HG03460 (cell line): Measurements from ENCODE around the gene RTN4.
A peak's percentile ranks its signal among the peaks of the same experiment; 100 is the strongest.
"Not testable (repeated sequence)": the region's sequence is repeated elsewhere in the genome, so short reads cannot be mapped to it uniquely, and the experiment has no call there.

ENCODE experiments used
- ATAC-seq: cut with Tn5 transposase; IDR thresholded peaks from one replicate; pipeline ENCODE4 v1.9.1; 2021; ENCODE audit not compliant: unreplicated experiment

RTN4 gene

DNA sequence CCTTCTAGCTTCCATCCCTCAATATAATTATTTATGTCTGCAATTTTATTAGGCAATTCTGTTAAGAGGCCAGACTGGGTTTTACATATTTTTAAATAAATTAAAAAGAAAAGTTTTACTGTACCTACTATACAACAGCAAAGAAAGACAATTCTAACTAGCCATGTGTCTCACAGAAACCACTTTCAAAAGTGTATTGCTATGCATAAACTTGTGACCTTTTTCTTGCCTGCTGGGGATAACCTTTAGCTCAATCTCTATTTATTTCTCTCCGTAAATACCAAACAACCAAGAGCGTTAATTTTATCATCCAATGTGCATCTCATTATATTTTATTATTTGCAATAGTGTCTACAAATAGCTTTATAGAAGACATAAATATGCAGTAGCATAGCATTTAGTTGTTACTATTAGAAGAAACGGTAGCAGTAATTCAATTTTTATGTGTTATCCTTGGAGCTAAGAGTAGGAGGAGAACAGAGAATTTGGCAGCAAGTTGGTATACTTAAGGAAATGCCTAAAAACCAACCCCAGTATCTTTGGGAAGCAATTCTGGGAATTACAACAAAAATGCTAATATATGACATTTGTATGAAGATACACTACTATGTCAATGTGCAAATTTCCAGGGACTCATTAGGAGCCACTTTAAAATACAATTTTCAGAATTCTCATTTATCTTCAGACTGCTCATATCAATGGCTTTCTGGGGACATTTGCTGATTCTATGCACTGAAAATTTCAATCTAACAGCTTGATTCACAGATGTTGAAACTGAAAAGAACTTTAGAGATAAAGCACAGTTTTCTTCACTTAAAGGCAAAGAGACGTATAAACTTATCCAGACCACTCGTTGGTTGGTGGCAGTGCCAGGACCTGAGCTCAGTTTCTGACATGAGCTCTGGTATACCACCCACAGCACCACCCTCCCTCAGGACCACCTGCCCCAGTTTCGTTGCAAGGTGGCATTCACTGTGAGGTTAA is 23.0 kb upstream of the RTN4 start:
- no peak for ATAC-seq

DNA sequence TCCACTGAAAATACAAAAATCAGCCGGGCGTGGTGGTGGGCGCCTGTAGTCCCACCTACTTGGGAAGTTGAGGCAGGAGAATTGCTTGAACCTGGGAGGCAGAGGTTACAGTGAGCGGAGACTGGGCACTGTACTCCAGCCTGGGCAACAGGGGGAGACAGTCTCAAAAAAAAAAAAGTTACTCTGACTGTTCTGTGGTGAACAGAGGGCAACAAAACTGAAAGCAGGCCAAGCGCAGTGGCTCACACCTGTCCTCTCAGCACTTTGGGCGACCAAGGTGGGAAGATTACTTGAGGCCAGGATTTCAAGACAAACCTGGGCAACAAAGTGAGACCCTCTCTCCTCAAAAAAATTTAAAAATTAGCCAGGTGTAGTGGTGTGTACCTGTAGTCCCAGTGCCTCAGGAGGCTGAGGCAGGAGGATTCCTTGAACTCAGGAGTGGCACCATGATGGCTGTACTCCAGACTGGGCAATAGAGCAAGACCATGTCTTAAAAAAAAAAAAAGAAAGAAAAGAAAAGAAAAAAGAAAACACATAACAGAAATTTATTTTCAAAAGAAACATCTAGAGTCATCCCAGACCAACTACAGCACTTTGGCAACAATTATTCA is 13.6 kb upstream of the RTN4 start:
- no peak for ATAC-seq

GRCh38 chr2:55063226-55063625 is 13.0 kb upstream of the RTN4 start:
- ATAC-seq: no peak

DNA sequence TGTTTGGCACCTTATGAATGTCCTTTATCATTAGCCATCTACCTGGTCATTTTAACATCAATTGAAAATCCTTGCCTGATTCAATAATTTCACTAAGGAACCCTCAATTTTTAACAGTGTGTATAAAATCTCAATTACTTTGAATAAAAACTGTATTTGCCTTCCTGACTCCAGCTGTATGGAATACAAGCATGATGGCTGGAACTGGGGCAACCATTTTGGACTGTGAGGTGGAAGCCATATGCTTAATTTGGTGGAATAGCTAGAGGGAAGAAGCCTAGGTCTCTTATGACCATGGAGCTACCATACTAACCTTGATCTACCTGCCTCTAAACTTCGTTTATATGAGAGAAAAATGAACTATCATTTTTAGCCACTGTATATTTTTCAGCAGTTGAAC is 12.5 kb upstream of the RTN4 start:
- ATAC-seq: no peak

DNA sequence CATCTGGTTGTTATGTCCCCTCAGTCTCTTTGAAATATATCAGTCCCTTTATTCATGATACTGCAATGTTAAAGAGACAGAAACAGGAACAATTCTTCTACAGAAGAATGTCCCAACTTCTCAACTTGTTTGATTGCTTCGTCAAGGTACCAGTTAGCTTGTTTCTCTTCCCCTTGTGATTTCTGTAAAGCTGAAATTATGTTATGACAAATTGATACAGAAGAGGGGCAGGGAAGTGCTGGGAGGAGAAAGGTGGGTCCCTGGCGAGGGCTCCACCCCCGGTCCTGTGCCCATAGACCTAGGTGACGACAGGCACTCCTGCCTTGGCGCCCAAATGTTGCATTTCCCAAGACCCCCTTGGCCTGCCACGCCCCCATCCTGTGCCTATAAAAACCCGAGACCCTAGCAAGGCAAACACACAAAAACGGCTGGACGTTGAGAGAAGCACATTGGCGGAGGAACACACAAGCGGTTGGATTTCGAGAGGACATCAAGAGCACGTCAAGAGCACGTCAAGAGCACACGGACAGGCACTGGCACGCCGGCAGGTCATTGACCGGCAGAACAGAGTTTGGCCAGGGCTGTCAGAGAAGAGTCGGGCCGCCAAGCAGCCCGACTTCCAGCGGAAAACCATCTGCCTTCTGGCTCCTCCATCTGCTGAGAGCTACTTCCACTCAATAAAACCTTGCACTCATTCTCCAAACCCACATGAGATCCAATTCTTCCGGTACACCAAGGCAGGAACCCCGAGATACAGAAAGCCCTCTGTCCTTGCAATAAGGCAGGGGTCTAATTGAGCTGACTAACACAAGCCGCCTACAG is 11.5 kb upstream of the RTN4 start:
- no peak for ATAC-seq

GRCh38 chr2:55059793-55060192 is 9.5 kb upstream of the RTN4 start:
- ATAC-seq: no peak

GRCh38 chr2:55057474-55057873 is 7.2 kb upstream of the RTN4 start:
- no peak for ATAC-seq

DNA sequence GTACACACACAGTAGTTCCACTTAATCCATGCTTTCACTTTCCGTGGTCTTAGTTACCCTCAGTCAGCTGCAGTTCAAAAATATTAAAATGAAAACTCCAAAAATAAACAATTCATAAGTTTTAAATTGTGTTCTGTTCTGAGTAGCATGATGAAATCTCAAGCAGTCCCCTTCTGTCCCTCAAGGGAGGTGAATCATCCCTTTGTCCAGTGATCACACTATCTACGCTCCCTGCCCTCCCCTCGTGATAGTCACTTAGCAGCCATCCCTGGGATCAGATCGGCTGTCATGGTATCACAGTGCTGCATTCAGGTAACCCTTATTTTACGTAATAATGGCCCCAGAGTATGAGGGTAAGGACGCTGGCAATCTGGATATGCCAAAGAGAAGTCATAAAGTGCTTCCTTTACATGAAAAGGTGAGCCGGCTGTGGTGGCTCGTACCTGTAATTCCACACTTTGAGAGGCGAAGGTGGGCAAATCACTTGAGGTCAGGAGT is 5.8 kb upstream of the RTN4 start:
- ATAC-seq: no peak

DNA sequence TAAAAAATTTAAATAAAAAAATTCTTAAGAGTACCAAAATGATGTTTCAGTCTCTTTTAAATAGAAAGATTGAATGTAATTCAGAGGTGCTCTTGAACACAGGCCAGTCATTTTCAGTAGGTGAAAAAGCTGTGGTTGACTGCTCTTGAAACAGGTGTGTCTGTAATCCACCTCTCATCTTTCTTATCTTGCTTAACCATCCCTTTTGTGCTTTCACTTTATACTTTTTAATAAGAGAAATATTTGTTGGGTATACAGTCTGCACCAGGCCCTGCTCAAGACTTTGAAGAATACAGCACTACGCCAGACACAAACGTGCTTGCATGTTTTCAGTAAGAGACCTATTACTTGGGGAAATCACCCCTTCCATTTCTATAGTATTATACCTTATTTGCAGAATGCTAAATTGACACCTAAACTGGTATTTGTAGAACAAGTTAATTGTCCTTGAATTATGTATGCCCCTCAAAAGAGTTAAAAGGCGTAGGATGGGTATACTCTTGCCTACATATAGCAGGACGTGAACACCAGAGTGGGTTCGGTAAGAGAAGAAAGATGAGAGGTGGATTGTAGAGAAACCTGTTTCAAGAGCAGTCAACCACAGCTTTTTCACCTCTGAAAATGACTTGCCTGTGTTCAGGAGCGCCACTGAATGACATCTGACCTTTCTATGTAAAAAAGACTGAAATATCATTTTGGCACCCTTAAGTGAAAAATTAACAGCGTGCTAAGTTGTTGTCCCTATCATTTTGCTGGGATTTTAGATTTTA is 4.0 kb upstream of the RTN4 start:
- ATAC-seq: peak; percentile 22

- ATAC-seq: not testable (repeated sequence)
These were observed 3.0 kb upstream of the RTN4 start for GRCh38 chr2:55053225-55053624.

DNA sequence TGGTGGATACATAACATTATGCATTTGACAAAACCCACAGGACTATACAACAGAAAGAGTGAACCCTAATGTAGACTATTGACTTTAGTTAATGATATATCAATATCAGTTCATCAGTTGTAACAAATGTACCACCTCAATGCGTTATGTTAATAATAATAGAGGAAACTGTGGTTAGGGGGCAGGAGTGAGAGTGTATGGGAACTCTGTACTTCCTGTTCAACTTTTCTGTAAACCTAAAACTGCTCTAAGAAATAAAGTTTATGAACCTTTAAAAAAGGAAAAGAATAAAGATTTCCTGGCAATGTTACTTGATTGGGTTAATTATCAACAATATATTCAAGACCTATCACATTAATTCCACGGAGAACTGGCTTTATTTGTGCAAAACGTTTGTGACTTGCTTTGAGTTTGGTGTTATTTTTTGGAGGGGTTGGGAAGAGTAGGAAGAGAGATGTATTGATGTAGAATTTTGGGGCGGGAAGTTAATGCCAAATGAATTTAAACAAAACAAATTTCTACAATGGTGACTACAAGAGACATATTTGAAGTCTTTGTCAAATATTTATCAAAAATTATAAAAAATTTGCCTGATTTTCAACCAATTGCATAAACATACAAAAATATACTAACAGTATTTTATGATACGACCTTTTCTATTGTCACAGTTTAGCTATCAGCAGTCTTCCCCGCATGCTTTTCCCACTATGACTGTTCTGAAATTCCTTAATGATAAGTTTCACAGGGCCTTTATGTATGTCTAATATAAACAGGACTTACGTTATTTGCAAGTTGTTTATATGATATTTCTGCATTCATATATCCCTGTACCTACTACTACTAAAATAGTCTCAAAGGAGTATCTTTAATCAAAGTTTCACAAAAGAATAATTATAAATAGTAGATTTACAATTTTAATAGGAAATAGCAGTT is 2.1 kb upstream of the RTN4 start:
- ATAC-seq: no peak

DNA sequence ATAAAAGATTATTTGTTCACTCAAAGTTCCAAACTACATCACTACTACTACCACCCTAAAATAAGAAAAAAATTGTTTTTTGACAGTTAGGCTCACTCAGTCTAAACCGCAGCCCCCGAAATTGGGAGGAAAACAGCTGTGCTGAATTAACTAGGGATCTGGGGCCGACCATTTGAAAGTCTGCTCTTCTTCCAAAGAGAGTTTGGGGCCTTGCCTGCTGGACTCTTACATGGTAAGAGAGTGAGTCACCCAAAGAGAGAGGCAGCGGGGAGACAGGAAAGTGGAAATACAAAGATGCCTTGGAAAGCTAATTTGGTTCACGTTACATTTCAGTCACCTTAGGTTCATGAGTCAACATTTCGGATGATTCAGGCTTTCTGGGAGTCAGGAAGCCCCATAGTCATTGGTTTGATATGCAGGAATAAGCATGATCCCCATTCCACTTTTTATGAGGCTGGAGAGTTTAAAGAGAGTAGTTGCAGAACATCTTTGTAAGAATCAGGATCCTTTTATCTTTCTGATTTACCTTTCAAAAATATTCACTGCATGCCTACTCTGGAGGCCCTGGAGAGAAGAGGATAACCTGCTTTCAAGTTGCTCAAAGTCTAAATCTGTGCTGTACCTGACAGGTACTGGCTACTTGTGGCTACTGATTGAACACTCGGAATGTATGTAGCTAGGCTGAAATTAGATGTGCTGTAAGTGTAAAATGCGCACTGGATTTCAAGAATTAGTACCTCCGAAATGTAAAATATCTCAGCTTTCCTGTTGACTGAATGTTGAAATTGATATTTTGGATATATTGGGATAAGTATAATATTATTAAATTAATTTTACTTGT is 995 bp upstream of the RTN4 start:
- ATAC-seq: no peak

- ATAC-seq: no peak
These were observed 491 bp downstream of the RTN4 start for GRCh38 chr2:55049821-55050099.

DNA sequence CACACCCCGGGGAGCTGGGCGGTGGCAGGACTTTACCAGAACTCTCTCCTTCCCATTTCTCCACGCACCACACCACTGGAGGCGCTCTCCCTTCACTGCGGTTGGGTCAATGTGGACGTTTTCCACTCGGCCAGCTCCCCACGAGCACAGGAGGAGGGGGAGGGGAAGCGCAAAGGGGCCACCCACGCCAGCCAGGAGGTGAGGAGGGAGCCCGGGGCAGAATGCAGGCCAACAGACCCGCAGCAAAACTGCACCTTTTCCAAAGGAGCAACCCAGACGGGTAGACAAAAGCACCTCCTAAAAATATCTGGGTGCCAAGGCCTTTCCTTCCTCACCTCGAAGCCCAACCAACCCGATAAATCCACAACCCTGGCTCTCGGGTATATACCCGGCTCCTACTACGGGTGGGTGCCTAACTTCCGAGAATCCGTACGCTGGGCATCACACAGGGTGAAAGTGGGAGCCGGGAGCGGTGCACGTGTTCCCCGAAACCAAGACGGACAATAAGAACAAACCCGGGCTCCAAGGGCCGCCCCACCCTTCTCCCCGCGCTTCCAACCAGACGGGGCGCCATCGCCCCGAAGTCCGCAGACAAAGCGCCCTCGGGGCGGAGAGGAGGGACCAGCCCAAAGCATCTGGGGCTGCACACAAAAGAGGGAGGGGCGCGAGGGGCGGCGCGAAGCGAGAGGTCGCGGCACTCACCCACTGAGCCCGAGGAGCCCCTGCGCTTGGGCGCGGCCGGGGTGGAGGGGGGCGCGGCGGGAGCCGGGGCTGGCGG is 1.0 kb downstream of the RTN4 start:
- peak; percentile 15 for ATAC-seq

DNA sequence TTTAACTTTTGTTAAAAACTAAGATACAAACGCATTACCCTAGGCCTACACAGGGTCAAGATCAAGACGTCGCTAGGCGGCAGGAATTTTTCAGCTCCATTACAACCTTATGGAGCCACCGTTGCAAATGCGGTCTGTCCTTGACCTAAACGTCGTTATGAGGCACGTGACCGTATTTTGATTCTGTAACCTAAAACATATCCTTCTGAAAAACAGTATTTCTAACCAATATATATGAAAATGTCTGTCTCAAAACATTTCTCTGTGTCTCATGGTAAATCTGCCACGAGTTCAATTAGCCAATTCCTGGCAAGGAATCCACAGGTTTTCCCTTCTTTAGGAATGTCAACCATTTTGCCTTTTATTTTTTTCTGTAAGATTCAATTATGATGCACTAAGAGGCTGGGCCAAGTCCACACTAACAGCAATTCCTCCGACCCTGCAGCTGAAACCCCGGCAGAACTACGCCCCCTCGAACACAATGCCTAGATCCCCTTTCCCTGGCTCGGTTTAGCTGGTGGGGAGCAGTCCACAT is 1.7 kb downstream of the RTN4 start:
- ATAC-seq: no peak

DNA sequence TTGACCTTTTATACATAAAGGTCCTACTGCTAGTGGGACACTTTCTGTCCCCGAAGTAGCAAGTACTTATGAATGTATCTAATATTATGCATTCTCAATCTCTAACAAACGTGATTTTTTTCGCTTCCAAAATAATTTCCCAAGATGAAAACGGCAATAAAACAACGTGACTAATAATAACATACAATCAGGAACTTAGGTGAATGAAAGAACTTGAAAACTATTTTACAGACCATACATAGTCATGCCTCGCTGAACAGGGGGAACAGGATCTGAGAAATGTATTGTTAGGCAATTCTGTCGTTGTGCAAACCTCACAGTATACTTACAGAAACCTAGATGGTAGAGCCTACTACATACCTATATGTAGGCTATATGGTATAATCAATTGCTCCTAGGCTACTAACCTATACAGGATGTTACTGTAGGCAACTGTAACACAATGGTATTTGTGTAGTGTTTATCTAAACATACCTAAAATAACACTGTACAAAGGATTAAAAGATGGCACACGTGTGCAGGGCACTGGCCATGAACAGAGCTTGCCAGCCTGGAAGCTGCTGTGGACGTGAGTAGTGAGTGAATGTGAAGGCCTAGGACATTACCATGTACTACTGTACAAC is 2.5 kb downstream of the RTN4 start:
- no peak for ATAC-seq

DNA sequence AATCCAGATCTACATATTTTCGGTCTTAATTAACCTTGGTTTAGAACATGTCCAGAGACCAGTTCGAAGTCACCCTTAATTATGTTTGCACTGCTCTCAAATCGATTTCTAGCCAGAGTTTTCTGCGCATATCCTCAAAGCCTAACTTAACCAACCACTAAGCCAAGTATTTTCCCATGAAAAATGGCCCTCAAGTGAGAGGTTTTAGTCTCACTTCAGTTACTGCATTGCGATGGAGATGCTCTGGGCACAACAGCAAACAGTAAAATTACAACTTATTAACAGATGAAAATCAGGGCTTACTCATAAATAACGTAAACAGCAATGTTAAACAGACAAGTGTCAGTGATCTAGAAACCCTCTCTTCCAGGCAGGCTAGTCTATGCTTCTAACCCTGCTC is 4.5 kb downstream of the RTN4 start:
- ATAC-seq: no peak
